ENCODE results near the gene SHQ1. TPM values are rescaled to one million over a fixed set of nuclear protein-coding genes. Genes with fewer than 3 reads are reported as not detected.

The SHQ1 gene
- total RNA-seq, 1 donor from 2014 or later, result 18.8 TPM

DNA sequence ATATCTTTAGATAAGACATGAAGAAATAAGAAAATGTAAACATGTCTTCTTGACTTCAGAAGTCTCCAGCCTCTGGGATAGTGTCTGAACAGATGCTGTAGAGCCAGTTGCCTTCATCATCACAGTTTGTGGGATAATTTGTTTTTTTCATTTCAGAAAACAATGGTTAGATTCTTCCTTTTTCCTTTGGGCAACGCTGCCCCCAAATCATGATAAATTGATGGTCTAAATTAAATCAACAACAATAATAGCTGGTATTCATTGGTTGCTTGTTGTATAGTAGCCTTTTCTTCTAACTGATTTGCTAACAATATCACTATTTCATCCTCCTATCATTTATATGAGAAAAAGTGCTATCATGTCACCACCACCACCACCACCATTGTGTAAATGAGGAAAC, 12.6 kb upstream of the SHQ1 start:
- no peaks in the 10 kb centered on the region for H3K4me1 ChIP-seq
- no peaks in the 10 kb centered on the region for H3K9me3 ChIP-seq (replicated peaks)
- no peak overlapping the region for H3K27ac ChIP-seq (replicated peaks)
- TF ChIP-seq, protein P1, sequence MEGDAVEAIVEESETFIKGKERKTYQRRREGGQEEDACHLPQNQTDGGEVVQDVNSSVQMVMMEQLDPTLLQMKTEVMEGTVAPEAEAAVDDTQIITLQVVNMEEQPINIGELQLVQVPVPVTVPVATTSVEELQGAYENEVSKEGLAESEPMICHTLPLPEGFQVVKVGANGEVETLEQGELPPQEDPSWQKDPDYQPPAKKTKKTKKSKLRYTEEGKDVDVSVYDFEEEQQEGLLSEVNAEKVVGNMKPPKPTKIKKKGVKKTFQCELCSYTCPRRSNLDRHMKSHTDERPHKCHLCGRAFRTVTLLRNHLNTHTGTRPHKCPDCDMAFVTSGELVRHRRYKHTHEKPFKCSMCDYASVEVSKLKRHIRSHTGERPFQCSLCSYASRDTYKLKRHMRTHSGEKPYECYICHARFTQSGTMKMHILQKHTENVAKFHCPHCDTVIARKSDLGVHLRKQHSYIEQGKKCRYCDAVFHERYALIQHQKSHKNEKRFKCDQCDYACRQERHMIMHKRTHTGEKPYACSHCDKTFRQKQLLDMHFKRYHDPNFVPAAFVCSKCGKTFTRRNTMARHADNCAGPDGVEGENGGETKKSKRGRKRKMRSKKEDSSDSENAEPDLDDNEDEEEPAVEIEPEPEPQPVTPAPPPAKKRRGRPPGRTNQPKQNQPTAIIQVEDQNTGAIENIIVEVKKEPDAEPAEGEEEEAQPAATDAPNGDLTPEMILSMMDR (IDR thresholded peaks at IDR 0.05; ENCODE audit: borderline replicate concordance), result no peak
- intact Hi-C loops (cut with micrococcal nuclease), result no loop called here
- H3K4me3 ChIP-seq, result no peak overlapping the region
- H3K36me3 ChIP-seq, result no peaks in the 10 kb centered on the region
- no peaks in the 10 kb centered on the region for H3K27me3 ChIP-seq (ENCODE audit: low read depth)
- DNase-seq, result no peak

DNA sequence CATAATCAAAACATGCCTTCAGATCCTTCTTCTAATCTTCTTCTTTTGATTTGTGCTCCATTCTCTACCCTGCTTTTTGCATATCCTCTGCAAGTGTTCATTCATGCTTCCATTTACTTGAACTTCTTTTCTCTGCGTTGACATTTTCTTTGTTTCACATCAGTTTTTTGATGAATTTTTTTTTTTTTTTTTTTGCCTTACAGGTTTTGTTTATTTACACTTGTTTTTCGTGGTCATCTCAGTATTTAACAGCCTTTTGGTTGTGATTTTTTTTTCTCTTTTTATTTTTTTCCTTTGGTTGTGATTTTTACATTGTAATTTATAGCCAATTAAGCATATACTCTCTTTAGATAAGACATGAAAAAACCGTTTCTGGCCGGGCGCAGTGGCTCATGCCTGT, 11.8 kb upstream of the SHQ1 start:
- Histone ChIP-seq H3K9me3 (replicated peaks) (no peaks in the 10 kb centered on the region), H3K27me3 (ENCODE audit: low read depth) (peaks cover 6% of the 10 kb centered on the region), H3K4me3 (no peak overlapping the region), H3K4me1 (no peaks in the 10 kb centered on the region), H3K36me3 (no peaks in the 10 kb centered on the region), H3K27ac (replicated peaks) (no peak overlapping the region)
- TF ChIP-seq, protein P1 (IDR thresholded peaks at IDR 0.05; ENCODE audit: borderline replicate concordance), result no peak
- intact Hi-C loops (cut with micrococcal nuclease), result no loop called here
- DNase-seq, result no peak

DNA sequence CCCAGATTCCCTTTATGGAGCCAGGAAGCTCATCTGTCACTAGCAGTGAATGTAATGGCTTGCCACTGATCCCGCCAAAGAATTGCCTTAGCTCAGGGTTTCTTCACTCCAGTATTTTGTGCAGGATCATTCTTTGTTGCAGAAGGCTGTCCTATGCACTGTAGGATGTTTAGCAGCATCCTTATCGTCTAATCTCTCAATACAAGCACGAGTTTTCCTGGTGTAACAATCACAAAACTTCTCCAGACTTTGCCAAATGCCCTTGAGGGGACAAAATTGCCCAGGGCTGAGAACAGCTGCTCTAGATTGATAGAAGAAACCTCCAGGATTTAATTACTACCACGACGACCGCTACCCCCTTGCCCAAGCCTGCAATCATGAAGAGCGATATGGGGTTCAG, 6.8 kb upstream of the SHQ1 start:
- intact Hi-C loops (cut with micrococcal nuclease), result loop anchor here (10.0 kb wide), 1 partner anchor 230 kb away; no protein-coding TSS in a partner anchor
- TF ChIP-seq, protein P1 (IDR thresholded peaks at IDR 0.05; ENCODE audit: borderline replicate concordance), result no peak
- no peaks in the 10 kb centered on the region for H3K4me1 ChIP-seq

DNA sequence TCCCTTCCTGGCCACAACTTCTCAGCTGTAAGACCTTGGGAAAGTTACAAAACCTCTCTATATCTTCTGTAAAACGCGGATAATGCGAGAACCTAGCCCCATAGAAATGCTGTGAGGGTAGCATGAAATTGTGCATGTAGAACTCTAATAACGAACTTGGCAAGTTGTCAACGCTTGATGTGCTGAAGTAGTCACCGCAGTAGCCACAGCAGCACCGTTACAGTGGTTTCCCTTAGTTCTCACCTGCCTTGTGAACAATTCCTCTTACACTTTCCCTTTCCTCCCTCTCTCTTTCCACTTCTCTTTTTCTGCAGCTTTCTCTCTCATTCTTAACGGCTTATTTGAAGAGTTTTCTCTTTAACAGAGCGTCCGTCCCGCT, 447 bp upstream of the SHQ1 start:
- peak overlapping the region; percentile 96 for H3K4me3 ChIP-seq
- peaks cover 45% of the 10 kb centered on the region for H3K4me1 ChIP-seq
- no peak for DNase-seq
- no peaks in the 10 kb centered on the region for H3K36me3 ChIP-seq
- intact Hi-C loops (cut with micrococcal nuclease), result no loop called here
- no peaks in the 10 kb centered on the region for H3K27me3 ChIP-seq (ENCODE audit: low read depth)
- TF ChIP-seq, protein P1 (IDR thresholded peaks at IDR 0.05; ENCODE audit: borderline replicate concordance), result no peak
- no peaks in the 10 kb centered on the region for H3K9me3 ChIP-seq (replicated peaks)
- peak overlapping the region; percentile 90 for H3K27ac ChIP-seq (replicated peaks)

More for the DNA sequence above, 6.8 kb upstream of the SHQ1 start:
- no peak overlapping the region for H3K27ac ChIP-seq (replicated peaks)
- no peaks in the 10 kb centered on the region for H3K9me3 ChIP-seq (replicated peaks)
- H3K27me3 ChIP-seq (ENCODE audit: low read depth), result peaks cover 10% of the 10 kb centered on the region
- no peaks in the 10 kb centered on the region for H3K36me3 ChIP-seq
- no peak for DNase-seq
- no peak overlapping the region for H3K4me3 ChIP-seq

DNA sequence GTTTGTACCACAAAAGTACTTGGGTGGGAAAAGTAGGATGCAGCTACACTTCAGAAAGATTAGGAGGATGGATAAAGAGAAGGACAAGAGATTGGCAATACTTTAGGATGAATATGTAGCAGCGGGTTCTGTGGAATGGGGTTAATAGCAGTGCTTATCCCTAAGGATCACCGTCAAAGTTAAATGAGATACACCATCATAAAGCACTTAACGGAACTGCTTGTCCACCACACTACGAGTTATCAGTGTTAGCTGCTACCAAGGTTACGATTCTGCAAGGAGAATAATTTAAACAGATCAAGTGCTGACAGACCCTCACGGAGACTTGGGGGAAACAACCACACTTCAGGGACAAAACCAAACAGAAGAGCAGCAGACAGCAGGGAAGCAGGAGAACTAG, 963 bp downstream of the SHQ1 start:
- TF ChIP-seq, protein P1 (IDR thresholded peaks at IDR 0.05; ENCODE audit: borderline replicate concordance), result no peak
- peak overlapping the region; percentile 96 for H3K4me3 ChIP-seq
- peaks cover 4% of the 10 kb centered on the region for H3K36me3 ChIP-seq
- no peak for DNase-seq
- H3K4me1 ChIP-seq, result peaks cover 45% of the 10 kb centered on the region
- intact Hi-C loops (cut with micrococcal nuclease), result no loop called here
- H3K27me3 ChIP-seq (ENCODE audit: low read depth), result no peaks in the 10 kb centered on the region
- no peaks in the 10 kb centered on the region for H3K9me3 ChIP-seq (replicated peaks)
- H3K27ac ChIP-seq (replicated peaks), result peak overlapping the region; percentile 90

DNA sequence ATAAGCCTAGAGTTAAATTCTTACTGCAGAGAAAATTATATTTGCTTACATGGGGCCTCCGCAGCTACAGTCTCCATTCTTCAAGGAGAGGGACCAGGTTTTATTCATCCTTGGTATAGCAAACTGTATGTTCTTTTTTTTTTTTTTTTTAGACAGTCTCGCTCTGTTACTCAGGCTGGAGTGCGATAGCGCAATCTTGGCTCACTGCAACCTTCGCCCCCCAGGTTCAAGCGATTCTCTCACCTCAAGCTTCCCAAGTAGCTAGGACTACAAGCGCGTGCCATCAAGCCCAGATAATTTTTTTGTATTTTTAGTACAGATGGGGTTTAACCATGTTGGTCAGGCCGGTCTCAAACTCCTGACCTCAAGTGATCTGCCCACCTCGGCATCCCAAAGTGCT, 2.1 kb downstream of the SHQ1 start:
- H3K4me3 ChIP-seq, result no peak overlapping the region
- H3K36me3 ChIP-seq, result peaks cover 15% of the 10 kb centered on the region
- H3K27me3 ChIP-seq (ENCODE audit: low read depth), result no peaks in the 10 kb centered on the region
- DNase-seq, result no peak
- H3K4me1 ChIP-seq, result peaks cover 45% of the 10 kb centered on the region
- H3K9me3 ChIP-seq (replicated peaks), result no peaks in the 10 kb centered on the region
- TF ChIP-seq, protein P1 (IDR thresholded peaks at IDR 0.05; ENCODE audit: borderline replicate concordance), result no peak
- H3K27ac ChIP-seq (replicated peaks), result no peak overlapping the region
- intact Hi-C loops (cut with micrococcal nuclease), result no loop called here

Data from left ventricle myocardium inferior (tissue), 1 donor.